22Rv1 (cell line): ENCODE data around the gene IGSF3.

Experiments
- H3K27ac ChIP-seq: fragments of 450-650 bp; 2 replicates; pipeline ENCODE4 v1.5.1; 2017
- CTCF ChIP-seq: fragments of 450-650 bp; IDR thresholded peaks from 2 replicates; pipeline ENCODE4 v1.5.1; 2017; ENCODE audit warnings: mild to moderate bottlenecking
- ZFX ChIP-seq: fragments of 450-650 bp; IDR thresholded peaks from 2 replicates; pipeline ENCODE4 v1.6.1; 2017; ENCODE audit warnings: antibody characterized with exemption, borderline replicate concordance

Gene IGSF3

GRCh38 chr1:116572099-116572498 lies 95.4 kb downstream of the IGSF3 start:
- H3K27ac ChIP-seq: no peak overlapping the region

GRCh38 chr1:116571215-116571919 lies 96.2 kb downstream of the IGSF3 start:
- TF ChIP-seq ZFX (no peak), CTCF (no peak)
- peak overlapping the region; percentile 76; the same call in 1 of the 2 replicates for H3K27ac ChIP-seq

More at GRCh38 chr1:116572099-116572498, 95.4 kb downstream of the IGSF3 start:
- TF ChIP-seq ZFX (no peak), CTCF (no peak)

DNA sequence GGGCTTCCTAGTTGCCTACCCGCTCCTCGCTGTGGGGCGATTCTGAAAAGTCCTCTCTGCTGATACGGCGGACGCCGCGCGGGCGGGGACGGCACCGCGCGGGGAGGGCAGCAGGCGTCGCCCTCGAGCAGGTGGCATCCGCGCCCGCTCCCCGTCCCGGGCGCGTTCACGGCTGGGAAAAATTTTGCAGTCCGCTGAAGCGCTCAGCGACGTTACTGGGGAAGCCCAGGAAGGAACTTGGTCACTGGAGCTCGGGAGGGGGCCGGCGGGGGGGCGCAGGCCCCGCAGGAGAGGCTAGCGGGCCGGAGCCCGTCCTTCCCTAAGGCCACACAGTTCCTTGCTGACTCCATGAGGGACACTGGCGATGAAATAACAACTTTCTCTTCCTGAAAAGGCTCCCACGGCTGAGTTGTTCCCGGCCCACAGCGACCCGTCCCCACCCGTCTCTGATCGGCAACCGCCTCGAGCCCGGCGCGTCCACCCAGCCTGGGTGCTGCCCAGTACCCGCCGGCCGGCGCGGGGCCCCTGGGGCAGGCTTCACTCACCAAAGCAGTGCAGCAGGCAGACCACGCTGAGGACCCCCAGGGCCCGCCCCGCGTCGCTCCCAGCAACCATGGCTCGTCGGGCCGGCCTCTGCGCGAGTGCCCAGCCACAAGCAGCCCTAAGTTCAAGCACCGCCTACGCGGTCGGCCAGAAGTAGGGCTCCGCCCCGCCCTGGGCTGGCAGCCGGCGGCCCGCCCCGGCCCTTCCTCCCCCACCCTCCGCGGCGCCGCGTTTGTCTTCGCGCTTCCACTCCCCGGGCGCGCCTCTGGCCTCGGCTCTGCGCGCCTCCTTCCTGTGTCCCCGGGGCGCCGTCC lies 96.9 kb downstream of the IGSF3 start, which contains the start of gene CD58:
Gene CD58 (minus strand): TSS at position 669 of the 857 bp plus-strand sequence. CDS start 54 bp downstream, at position 615.
- H3K27ac ChIP-seq: peak within 1 kb of the TSS; percentile 76
- TF ChIP-seq ZFX (no peak), CTCF (peak; percentile 92)

GRCh38 chr1:116569776-116570357 lies 97.7 kb downstream of the IGSF3 start:
- peak overlapping the region; percentile 76 for H3K27ac ChIP-seq
- TF ChIP-seq ZFX: no peak
- TF ChIP-seq CTCF: no peak

DNA sequence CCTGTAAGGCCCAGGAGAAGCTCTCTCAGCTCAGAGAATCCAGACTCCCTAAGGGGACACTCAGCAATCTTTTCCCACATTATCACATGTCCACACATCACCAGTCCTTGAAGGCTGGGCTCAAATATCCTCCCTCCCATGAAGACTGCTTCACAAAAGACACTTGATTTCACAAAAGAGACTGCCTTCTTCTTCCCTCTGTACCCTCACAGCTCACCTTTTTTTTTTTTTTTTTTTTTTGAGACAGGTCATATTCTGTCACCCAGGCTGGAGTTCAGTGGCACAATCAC lies 98.2 kb downstream of the IGSF3 start:
- TF ChIP-seq CTCF (no peak), ZFX (no peak)
- no peak overlapping the region for H3K27ac ChIP-seq

DNA sequence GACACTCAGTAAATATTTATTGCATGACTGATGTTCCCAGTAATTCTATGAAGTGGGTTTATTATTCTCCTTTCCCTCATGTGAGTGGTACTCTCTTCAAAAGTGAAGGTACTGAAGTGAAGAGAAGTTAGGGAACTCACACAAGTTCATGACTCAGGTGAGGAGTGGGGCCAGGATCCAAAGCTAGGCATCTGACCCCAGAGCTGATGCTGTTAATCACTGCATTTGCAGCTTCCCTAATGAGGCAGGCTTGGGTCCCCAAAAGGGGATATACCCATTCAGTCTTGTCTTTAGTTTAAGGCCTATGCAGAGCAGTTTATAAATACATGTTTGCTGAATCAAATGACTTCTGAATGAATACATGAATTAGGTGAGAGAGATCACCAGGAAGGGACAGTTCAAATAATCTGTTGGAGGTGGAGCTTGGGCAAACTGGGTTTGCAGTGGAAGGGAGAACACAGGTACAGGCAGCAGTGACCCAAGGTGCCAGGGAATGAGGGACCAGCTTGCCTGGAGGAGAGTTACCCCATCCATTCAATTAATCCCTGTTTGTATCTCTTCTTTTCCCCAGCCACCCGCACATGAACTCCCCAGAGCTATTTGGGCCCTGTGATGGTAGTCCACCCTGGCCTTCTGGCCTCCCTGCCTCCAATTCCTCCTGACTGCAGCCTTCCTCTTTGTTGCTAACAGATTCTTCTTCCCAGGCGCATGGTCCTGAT lies 98.7 kb downstream of the IGSF3 start:
- no peak for TF ChIP-seq ZFX
- no peak overlapping the region for H3K27ac ChIP-seq
